Germinal center (tissue), 1 donor: ENCODE data around the gene PLPPR1.
"Not testable (repeated sequence)": the region's sequence is repeated elsewhere in the genome, so short reads cannot be mapped to it uniquely, and the experiment has no call there.

Experiments used
- DNase-seq: peaks from one replicate; pipeline ENCODE4 v3.0.0; 2012; ENCODE audit warnings: mixed read lengths, low spot score

PLPPR1 gene

GRCh38 chr9:101121836-101122399, 93.4 kb downstream of the PLPPR1 start:
- no peak for DNase-seq

GRCh38 chr9:101126556-101126955, 98.0 kb downstream of the PLPPR1 start:
- no peak for DNase-seq

- DNase-seq: not testable (repeated sequence)
Measured at GRCh38 chr9:101127369-101127768, 98.8 kb downstream of the PLPPR1 start.

- no peak for DNase-seq
Measured at GRCh38 chr9:101128623-101129022, 100.1 kb downstream of the PLPPR1 start.

- no peak for DNase-seq
Measured at GRCh38 chr9:101130054-101130453, 101.5 kb downstream of the PLPPR1 start.

GRCh38 chr9:101131326-101131725, 102.8 kb downstream of the PLPPR1 start:
- DNase-seq: no peak

GRCh38 chr9:101132801-101133200, 104.3 kb downstream of the PLPPR1 start:
- no peak for DNase-seq

- DNase-seq: no peak
Measured at GRCh38 chr9:101138509-101138908, 110.0 kb downstream of the PLPPR1 start.

GRCh38 chr9:101139082-101139481, 110.6 kb downstream of the PLPPR1 start:
- no peak for DNase-seq

- DNase-seq: no peak
Measured at GRCh38 chr9:101140764-101141163, 112.2 kb downstream of the PLPPR1 start.

GRCh38 chr9:101146508-101146907, 118.0 kb downstream of the PLPPR1 start:
- no peak for DNase-seq

GRCh38 chr9:101148344-101148743, 119.8 kb downstream of the PLPPR1 start:
- DNase-seq: no peak

GRCh38 chr9:101158361-101158760, 129.8 kb downstream of the PLPPR1 start:
- DNase-seq: no peak

GRCh38 chr9:101162231-101162630, 133.7 kb downstream of the PLPPR1 start:
- no peak for DNase-seq

GRCh38 chr9:101165131-101165530, 136.6 kb downstream of the PLPPR1 start:
- no peak for DNase-seq

GRCh38 chr9:101167490-101168134, 139.1 kb downstream of the PLPPR1 start:
- DNase-seq: no peak

GRCh38 chr9:101172616-101173015, 144.1 kb downstream of the PLPPR1 start:
- DNase-seq: no peak

GRCh38 chr9:101173907-101174306, 145.4 kb downstream of the PLPPR1 start:
- DNase-seq: no peak

GRCh38 chr9:101176384-101176783, 147.9 kb downstream of the PLPPR1 start:
- no peak for DNase-seq

GRCh38 chr9:101184813-101185278, 156.3 kb downstream of the PLPPR1 start:
- DNase-seq: no peak

- no peak for DNase-seq
Measured at GRCh38 chr9:101191723-101192122, 163.2 kb downstream of the PLPPR1 start.

- DNase-seq: no peak
Measured at GRCh38 chr9:101197026-101197425, 168.5 kb downstream of the PLPPR1 start.

GRCh38 chr9:101200852-101201251, 172.3 kb downstream of the PLPPR1 start:
- DNase-seq: no peak

GRCh38 chr9:101201630-101202029, 173.1 kb downstream of the PLPPR1 start:
- no peak for DNase-seq
